Activated naive CD4-positive, alpha-beta T cell treated with anti-CD3 and anti-CD28 coated beads for 36 hours (primary cell): ENCODE results near the gene NPAP1. TPM values are rescaled to one million over a fixed set of nuclear protein-coding genes. Genes with fewer than 3 reads are reported as not detected.

Source experiments
- CTCF ChIA-PET: fragments of 350-600 bp; sonication (Branson Sonifier 250); formaldehyde crosslinking; loops from one replicate; lab custom pipeline; 2021; ENCODE audit warnings: antibody characterized with exemption; lab: Charles Lee
- DNase-seq: peaks from one replicate; pipeline ENCODE4 v3.0.0-alpha.2; 2020
- H3K27ac Mint-ChIP-seq: one replicate; pipeline ENCODE4 v1.8.0; 2021; ENCODE audit warnings: mild to moderate bottlenecking, mixed read lengths
- H3K27me3 Mint-ChIP-seq: one replicate; pipeline ENCODE4 v1.8.0; 2021; ENCODE audit warnings: low read depth, mixed read lengths
- H3K36me3 Mint-ChIP-seq: one replicate; pipeline ENCODE4 v1.8.0; 2021; ENCODE audit warnings: low read depth, mixed read lengths
- H3K4me1 Mint-ChIP-seq: one replicate; pipeline ENCODE4 v1.8.0; 2021; ENCODE audit warnings: low read depth, mixed read lengths
- H3K4me3 Mint-ChIP-seq: one replicate; pipeline ENCODE4 v1.8.0; 2021; ENCODE audit warnings: mild to moderate bottlenecking, moderate library complexity, mixed read lengths
- H3K9me3 Mint-ChIP-seq: one replicate; pipeline ENCODE4 v1.8.0; 2021; ENCODE audit warnings: mixed read lengths
- intact Hi-C: fragments of 100-400 bp; cut with micrococcal nuclease; formaldehyde crosslinking; loops from one replicate; pipeline ENCODE4 v1.15.1; 2023
- total RNA-seq, 2 experiments: library from RNA; stranded (reverse); gene quantifications; one replicate each; pipeline ENCODE4 v1.2.3, GENCODE V29; 2021

NPAP1 gene
- total RNA-seq, 2 experiments from 2014 or later = not detected

GRCh38 chr15:24696201-24696600 lies 20.6 kb downstream of the NPAP1 start:
- Mint-ChIP-seq H3K4me1 (no peaks in the 10 kb centered on the region), H3K36me3 (no peaks in the 10 kb centered on the region), H3K4me3 (no peak overlapping the region), H3K27me3 (no peaks in the 10 kb centered on the region), H3K27ac (no peak overlapping the region), H3K9me3 (peaks cover 10% of the 10 kb centered on the region)
- intact Hi-C loops = no loop called here
- no peak for DNase-seq
- CTCF ChIA-PET = interaction anchor here (0.7 kb wide), 1 partner anchor 308 kb away, joined by 3 read pairs; no protein-coding TSS in a partner anchor

GRCh38 chr15:24696842-24697241 lies 21.3 kb downstream of the NPAP1 start:
- CTCF ChIA-PET = no interaction called here
- Mint-ChIP-seq H3K36me3 (no peaks in the 10 kb centered on the region), H3K9me3 (peaks cover 9% of the 10 kb centered on the region), H3K4me3 (no peak overlapping the region), H3K27me3 (no peaks in the 10 kb centered on the region), H3K27ac (no peak overlapping the region), H3K4me1 (no peaks in the 10 kb centered on the region)
- intact Hi-C loops = no loop called here
- no peak for DNase-seq

- CTCF ChIA-PET = no interaction called here
- no peaks in the 10 kb centered on the region for H3K27me3 Mint-ChIP-seq
- H3K27ac Mint-ChIP-seq = no peak overlapping the region
- no peak overlapping the region for H3K4me3 Mint-ChIP-seq
- H3K36me3 Mint-ChIP-seq = no peaks in the 10 kb centered on the region
- no peak for DNase-seq
- peaks cover 10% of the 10 kb centered on the region for H3K9me3 Mint-ChIP-seq
- intact Hi-C loops = no loop called here
- H3K4me1 Mint-ChIP-seq = no peaks in the 10 kb centered on the region
These were observed 42.9 kb downstream of the NPAP1 start for GRCh38 chr15:24718289-24719082.

GRCh38 chr15:24729760-24730159 lies 54.2 kb downstream of the NPAP1 start:
- Mint-ChIP-seq H3K4me1 (no peaks in the 10 kb centered on the region), H3K27me3 (no peaks in the 10 kb centered on the region), H3K9me3 (peaks cover 8% of the 10 kb centered on the region), H3K36me3 (no peaks in the 10 kb centered on the region), H3K4me3 (no peak overlapping the region), H3K27ac (no peak overlapping the region)
- CTCF ChIA-PET = no interaction called here
- DNase-seq = no peak
- intact Hi-C loops = no loop called here
